Activated CD4-positive, alpha-beta T cell treated with anti-CD3 and anti-CD28 coated beads, Interleukin-2, amount 50 U/mL, for 16 hours (primary cell): ENCODE results near the gene DDX52.

Experiments used
- DNase-seq: peaks from one replicate; pipeline ENCODE4 v3.0.0-alpha.2; 2020

Gene DDX52

DNA sequence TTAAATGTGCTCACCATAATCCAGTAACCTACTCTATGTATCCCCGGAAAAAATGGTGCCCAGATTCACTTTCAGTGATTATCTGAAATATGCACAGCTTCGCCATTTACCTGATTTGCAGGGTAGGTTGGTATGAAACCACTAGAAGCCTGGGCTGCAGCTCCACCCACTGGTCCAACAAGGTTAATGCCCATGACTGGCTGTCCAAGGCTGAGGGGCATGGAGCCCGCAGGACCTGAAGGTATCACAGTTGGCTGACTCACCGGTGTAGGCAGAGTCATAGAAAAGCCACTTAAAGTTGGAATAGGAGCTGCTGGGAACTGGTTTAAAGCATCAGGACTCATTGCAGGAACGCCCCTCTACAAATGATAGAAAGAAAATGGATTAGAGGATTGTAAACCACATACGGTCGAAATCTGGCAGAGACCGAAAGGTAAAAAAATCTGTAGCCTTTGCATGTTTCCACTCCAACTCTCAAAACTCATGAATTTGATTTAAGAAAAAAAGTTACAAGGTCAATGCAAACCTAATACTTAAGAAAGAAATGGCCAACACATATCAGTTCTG is 72.6 kb downstream of the DDX52 start:
- DNase-seq, result peak; percentile 30

DNA sequence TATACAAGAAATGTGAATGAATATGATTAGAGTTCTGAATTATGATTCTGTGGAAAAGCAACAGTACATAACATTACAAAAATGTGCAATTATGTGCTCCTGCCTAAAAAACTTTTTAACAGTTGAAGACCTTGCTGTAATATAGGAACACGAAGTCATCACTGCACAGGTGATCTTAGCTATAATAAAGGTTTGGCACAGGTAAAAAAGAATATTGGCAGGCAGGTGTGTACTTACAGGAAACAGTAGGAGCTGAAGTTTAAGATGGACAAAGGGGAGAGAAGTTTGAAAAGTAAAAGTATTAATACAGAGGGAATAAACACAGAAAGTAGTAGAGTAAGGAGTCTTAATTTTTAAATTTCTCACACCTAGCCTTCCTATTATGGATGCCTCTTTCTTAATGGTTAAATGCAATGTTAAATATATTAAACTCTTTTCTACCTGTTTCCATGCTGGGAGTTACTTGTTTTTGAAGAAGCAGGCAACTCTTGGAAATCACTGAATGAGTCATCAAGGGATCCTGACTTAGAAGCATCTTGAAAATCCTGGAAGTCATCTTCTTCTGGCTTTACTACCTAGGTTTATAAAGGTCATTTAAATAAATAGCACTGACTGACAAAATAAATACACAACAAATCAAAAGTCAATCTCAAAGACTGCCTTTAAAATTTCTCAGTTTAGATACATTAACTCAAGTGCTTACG is 74.7 kb downstream of the DDX52 start:
- DNase-seq, result no peak

DNA sequence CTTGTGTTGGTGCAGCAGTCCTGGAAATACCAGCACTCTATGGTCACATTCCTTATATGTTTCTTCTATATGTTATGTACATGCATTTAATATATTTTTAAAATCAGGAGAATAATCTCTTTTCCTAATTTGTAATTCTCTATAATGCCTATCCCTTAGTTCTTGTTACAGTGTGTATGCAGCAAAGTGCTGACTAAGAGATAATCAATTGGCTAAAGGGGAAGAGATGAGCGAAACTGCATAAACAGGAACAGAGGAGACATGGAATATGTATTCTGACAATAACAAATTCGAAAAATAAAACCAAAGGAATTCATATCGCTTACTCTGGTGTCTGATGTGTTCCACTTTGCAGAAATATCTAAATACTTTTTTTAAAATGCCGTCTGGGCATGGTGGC is 75.7 kb downstream of the DDX52 start:
- DNase-seq, result no peak

DNA sequence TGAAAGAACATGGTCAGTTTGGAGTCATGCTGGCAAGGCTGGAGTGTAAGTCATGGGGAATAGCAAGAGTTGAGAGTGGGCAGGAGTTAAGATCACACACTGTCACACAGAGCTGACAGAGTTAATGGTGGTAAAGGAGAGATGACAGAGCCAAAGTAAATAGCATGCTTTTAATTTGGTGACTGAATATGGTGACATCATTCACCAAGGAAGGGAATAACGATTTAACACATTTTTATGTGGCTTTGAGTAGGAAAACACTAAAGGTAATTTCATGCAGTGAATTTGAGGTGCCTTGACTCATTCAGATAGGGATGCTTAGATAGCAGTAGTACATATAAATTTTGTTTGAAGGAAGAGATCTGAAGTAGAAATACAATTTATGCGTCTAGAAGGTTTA is 76.1 kb downstream of the DDX52 start:
- DNase-seq, result no peak

DNA sequence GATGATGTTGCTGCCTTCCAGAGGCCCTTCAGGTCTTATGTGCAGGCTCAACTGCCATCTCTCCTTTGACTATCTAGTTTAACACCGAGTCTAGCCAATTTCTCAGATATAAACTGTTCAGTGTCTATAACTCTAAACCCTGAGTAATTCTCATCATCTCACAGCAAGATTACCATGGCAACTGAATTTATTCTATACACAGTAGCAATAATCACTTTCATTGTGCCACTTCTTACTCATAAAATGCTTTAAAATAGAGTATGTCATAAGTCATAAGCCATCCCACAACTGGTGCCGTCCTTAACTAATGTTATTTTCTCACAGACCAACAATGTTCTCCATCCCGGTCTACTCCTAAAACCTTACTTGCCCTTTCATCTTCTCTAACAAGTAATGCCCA is 79.0 kb downstream of the DDX52 start:
- peak; percentile 1 for DNase-seq

DNA sequence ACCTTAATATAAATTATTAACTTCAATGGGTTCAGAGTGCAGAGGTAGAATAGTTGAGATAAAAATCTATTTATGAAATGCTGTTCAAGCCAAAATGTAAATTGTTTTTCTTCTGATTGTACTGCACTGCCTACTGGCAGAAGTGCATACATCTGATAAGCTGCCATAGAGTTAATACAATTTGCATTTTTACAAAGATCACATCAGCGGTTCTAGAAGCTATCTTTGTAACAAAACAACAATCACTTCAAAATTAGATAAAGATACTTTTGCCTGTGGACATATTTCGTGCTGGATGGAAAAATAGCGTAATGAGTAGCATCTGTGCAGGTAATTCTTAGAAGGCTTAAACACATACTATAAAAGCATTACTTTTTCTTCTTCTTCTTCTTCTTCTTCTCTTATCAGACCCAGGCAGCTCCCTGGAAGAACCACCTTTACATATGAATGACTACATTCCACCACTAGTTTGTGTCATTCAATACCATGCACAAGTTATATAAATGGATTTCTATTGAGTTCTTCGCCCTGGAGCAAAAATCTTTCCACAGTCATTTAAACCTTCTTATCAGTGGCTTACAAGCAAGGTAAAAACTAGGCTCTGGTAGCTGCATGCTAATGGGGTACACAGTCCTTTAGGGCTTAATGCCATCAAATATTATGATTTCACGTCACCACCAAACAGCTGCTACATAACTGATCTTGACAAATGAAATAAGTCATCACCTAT is 81.1 kb downstream of the DDX52 start:
- no peak for DNase-seq
